ENCODE results near the gene GYG1.

Gene GYG1

DNA sequence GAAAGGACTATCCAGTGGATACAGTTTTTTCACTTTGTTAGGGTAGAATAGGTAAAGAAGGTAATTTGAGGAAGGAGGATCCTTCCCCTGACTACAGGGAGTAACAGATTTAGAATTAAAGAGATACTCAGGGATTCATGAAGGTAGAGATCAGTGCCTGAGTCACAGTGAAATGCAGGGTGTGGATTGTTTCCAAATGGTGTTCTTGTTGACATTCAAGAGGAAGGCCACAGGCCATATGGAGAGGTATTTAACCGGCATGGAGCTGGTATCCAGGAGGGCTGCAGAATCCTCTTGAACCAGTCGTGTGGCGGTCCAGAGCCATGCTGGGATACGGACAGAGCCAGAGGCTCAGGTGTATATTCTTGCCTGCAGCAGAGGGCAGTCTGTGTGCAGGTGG is 28.2 kb downstream of the GYG1 start:
- no peak for DNase-seq

- DNase-seq: no peak
These were observed 29.0 kb downstream of the GYG1 start for GRCh38 chr3:149020196-149020838.

- no peak for DNase-seq
These were observed 29.5 kb downstream of the GYG1 start for GRCh38 chr3:149020839-149021252.

DNA sequence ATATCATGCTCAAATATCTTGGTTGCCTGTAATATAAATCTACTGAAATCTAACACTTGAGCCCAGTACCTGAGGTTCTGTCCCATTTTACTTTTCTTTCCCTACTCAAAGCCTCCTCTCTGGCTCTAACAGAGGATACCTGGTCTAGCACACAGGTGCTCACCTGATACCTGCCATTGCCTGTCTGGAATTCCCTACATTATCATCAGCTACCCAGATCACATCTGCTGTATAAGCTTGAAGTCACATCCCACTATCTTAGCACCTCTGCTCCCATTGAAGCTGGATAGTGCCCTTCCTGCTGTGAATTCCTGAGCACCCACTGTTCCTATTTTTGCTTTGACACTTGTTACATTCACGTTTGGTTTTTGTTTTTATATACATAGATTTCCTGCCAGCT is 30.5 kb downstream of the GYG1 start:
- DNase-seq: no peak

- no peak for DNase-seq
These were observed 32.6 kb downstream of the GYG1 start for GRCh38 chr3:149023951-149024350.

GRCh38 chr3:149026718-149027117 is 35.4 kb downstream of the GYG1 start:
- DNase-seq: no peak

- DNase-seq: no peak
These were observed 39.8 kb downstream of the GYG1 start for GRCh38 chr3:149031096-149031495.

- DNase-seq: no peak
These were observed 46.3 kb downstream of the GYG1 start for GRCh38 chr3:149037684-149038083.

DNA sequence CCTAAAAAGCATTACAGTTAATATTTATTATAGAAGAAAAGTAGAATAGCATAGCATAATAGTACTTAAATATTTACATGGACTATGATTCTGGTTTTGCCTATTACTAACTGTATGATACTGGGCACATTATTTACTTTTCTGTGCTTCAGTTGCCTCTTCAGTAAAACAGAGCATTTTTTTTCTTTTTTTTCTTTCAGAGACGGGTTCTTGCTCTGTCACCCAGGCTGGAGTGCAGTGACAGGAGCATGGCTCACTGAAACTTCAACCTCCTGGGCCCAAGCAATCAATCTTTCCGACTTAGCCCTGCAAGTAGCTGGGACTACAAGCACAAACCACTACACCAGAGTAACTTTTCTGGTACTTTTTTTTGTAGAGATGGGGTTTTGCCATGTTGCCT is 47.0 kb downstream of the GYG1 start:
- no peak for DNase-seq

DNA sequence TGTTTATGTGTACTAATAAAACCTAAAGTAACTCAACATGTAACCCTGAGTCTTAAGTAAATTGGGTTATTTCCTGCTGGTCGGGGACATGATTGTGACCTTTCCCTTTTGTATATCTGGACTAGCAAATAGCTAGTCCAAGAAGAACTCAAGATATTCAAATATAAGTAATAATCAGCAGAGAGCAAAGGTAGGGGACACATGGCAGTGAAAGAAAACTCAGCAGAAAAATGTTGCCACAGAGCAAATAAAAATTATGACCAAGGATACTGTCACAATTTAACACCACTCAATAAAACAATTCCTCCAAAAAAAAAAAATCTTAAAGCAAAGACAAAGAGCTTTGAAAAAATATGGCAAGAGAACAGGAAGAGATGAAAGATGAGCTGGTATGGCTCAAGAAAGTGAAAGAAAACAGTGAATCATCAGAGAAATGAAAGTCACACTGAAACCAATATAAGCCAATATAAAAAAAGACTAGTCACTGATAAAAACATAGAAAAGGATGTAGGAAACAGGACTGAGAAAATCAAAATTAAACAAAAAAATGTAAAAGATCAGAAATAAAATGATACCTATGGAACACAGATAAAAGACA is 51.5 kb downstream of the GYG1 start:
- DNase-seq: no peak

DNA sequence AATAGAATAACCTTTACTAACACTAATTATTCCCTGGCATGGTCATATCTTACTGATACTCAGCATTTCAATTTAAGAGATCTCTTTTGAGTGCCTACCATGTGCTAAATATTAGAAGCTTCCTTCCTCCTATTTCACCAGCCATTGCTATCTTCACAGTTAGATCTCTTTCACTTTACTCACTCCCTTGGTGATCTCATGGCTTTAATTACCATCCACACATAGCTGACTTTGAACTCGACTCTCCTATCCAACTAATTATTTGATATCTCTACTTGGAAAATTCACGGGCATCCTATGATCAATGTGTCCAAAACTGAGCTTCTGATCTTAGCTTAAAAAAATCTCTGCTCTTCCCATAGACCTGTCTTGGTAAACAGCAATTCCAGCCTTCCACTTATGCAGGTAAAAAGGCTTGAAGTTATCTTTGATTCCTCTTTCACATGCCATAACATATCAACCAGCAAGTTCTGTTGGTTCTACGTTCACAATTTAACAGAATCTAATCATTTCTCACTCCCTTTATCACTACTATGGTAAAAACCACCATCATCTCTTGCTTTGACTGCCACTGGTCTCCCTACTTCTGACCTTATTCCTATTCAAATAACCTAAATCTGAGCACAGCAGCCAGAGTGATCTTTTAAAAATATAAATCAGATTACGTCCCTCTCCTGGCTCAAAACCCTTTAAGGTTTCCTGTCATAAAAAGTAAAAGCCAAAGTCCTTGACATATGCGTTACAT is 53.2 kb downstream of the GYG1 start:
- DNase-seq: no peak

DNA sequence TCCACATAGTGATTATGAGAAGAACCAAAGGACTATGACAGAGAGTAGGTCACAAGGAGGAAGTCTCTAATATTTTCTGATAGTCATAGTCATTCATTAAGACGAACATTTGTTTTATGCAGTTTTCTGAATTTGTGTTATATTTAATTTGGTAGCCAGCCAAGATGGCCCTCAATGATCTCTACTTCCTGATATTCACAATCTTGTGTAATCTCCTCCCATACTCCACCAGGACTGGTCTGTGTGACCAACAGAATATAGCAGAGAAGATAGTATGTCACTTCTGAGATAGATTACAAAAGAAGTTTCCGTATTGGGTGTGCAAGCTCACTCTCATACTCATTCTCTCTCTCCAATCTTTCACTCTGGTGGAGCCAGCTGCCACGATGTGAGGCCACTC is 64.2 kb downstream of the GYG1 start:
- DNase-seq: no peak

- DNase-seq: no peak
These were observed 66.9 kb downstream of the GYG1 start for GRCh38 chr3:149058198-149058597.

- DNase-seq: no peak
These were observed 67.3 kb downstream of the GYG1 start for GRCh38 chr3:149058602-149059001.

DNA sequence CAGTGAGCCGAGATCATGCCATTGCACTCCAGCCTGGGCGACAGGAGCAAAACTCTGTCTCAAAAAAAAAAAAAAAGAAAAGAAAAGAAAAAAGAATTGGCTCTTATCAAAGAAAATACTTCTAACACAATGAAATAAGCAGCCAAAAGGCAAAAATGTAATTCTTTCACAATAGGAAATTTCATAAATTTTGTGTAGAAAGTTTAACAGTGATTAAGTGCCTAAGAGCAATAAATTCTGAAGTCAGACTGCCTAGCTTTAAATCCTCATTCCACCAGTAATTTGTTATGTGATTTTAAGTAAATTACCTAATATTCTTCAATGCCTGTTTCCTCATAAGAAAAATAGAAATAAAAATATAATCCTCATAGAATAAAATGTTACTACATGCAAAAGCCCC is 70.4 kb downstream of the GYG1 start:
- DNase-seq: no peak

GRCh38 chr3:149067883-149068282 is 76.5 kb downstream of the GYG1 start:
- no peak for DNase-seq

All from activated CD4-positive, alpha-beta T cell treated with anti-CD3 and anti-CD28 coated beads, Interleukin-2, amount 50 U/mL, for 1 hour (primary cell).